ENCODE results near the gene RYR2. TPM values are rescaled to one million over a fixed set of nuclear protein-coding genes. Genes with fewer than 3 reads are reported as not detected.

Gene RYR2
- total RNA-seq, 1 experiment from 2014 or later, result 4.0 TPM

DNA sequence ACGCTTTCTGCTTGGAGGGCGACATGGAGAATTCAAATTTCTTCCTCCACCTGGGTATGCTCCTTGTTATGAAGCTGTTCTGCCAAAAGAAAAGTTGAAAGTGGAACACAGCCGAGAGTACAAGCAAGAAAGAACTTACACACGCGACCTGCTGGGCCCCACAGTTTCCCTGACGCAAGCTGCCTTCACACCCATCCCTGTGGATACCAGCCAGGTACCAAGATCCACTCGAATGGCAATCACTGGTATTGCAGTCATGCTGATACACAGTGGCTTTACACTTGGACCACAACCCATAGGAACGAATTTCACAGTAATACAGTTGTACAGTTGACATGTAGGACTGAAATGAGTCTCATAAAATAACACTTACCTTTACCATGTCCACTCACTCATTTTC lies 461.3 kb downstream of the RYR2 start:
- no TSS peak for BruUV-seq (replicated peaks)
- TF ChIP-seq, protein P1, sequence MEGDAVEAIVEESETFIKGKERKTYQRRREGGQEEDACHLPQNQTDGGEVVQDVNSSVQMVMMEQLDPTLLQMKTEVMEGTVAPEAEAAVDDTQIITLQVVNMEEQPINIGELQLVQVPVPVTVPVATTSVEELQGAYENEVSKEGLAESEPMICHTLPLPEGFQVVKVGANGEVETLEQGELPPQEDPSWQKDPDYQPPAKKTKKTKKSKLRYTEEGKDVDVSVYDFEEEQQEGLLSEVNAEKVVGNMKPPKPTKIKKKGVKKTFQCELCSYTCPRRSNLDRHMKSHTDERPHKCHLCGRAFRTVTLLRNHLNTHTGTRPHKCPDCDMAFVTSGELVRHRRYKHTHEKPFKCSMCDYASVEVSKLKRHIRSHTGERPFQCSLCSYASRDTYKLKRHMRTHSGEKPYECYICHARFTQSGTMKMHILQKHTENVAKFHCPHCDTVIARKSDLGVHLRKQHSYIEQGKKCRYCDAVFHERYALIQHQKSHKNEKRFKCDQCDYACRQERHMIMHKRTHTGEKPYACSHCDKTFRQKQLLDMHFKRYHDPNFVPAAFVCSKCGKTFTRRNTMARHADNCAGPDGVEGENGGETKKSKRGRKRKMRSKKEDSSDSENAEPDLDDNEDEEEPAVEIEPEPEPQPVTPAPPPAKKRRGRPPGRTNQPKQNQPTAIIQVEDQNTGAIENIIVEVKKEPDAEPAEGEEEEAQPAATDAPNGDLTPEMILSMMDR (IDR thresholded peaks at IDR 0.05; ENCODE audit: unreplicated experiment), result peak; percentile 9

DNA sequence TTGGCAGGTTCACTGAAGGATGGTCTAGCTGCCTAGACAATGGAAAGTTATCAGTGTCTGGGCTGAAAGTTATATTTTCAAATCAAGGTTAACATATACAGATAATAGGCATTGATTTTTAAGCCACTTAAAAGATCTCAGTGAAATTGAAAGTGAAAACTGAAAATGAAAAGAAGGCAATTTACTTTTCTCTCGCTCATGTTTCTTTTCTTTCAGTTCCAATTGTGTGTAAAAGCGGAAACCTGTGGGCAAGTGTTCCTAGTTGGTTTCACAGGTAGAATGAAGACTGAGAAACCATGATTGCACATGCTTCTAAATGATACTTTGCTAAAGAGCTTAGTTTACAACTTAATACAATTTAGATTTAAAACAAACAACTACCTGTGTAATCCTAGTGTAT lies 465.0 kb downstream of the RYR2 start:
- no peaks in the 10 kb centered on the region for H3K4me1 Mint-ChIP-seq (ENCODE audit: insufficient read depth, unreplicated experiment)
- TF ChIP-seq, protein P1 (IDR thresholded peaks at IDR 0.05; ENCODE audit: unreplicated experiment), result no peak
- no peak for DNase-seq (ENCODE audit: unreplicated experiment)
- intact Hi-C loops (cut with micrococcal nuclease), result no loop called here
- POLR2A ChIA-PET, result interaction anchor here (1.0 kb wide), 1 partner anchor 9 kb away, joined by 6 read pairs; no protein-coding TSS in a partner anchor
- CTCF ChIA-PET, result interaction anchor here (0.6 to 0.7 kb wide), 3 partner anchors 10 to 612 kb away, joined by 3 to 4 read pairs (median 3); no protein-coding TSS in a partner anchor
- H3K9me3 Mint-ChIP-seq (ENCODE audit: unreplicated experiment), result no peaks in the 10 kb centered on the region
- H3K27me3 Mint-ChIP-seq (ENCODE audit: insufficient read depth, unreplicated experiment), result no peaks in the 10 kb centered on the region
- no peak overlapping the region for H3K27ac Mint-ChIP-seq (ENCODE audit: low read depth, unreplicated experiment)
- H3K4me3 Mint-ChIP-seq (ENCODE audit: unreplicated experiment), result no peak overlapping the region
- H3K36me3 Mint-ChIP-seq (ENCODE audit: insufficient read depth, unreplicated experiment), result no peaks in the 10 kb centered on the region
- no TSS peak for BruUV-seq (replicated peaks)

More for the DNA sequence above, 461.3 kb downstream of the RYR2 start:
- Mint-ChIP-seq H3K27me3 (ENCODE audit: insufficient read depth, unreplicated experiment) (no peaks in the 10 kb centered on the region), H3K4me1 (ENCODE audit: insufficient read depth, unreplicated experiment) (no peaks in the 10 kb centered on the region), H3K4me3 (ENCODE audit: unreplicated experiment) (no peak overlapping the region), H3K9me3 (ENCODE audit: unreplicated experiment) (no peaks in the 10 kb centered on the region), H3K36me3 (ENCODE audit: insufficient read depth, unreplicated experiment) (no peaks in the 10 kb centered on the region), H3K27ac (ENCODE audit: low read depth, unreplicated experiment) (no peak overlapping the region)
- DNase-seq (ENCODE audit: unreplicated experiment), result no peak
- intact Hi-C loops (cut with micrococcal nuclease), result no loop called here
- ChIA-PET CTCF (no interaction called here), POLR2A (no interaction called here)

DNA sequence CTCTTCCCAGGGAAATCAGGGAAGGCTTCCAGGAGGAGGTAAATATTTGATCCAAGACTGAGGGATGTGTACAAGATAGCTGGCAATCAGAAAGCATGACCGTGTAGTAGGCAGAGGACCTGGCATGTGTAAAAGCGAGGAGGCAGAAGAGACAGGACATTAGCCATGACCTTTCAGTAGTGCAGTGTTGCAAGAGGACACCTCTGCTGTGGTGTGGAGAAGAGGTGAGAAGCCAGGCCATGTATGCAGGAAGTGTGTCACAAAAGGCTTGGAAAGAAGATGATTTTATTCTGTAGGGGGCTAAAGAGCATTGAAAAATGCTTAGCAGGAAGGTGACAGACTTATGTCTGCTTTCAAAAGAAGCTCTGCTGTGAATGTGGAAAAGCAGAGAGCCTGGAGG lies 467.8 kb downstream of the RYR2 start:
- POLR2A ChIA-PET, result no interaction called here
- no TSS peak for BruUV-seq (replicated peaks)
- intact Hi-C loops (cut with micrococcal nuclease), result no loop called here
- Mint-ChIP-seq H3K4me1 (ENCODE audit: insufficient read depth, unreplicated experiment) (no peaks in the 10 kb centered on the region), H3K9me3 (ENCODE audit: unreplicated experiment) (no peaks in the 10 kb centered on the region), H3K27ac (ENCODE audit: low read depth, unreplicated experiment) (no peak overlapping the region), H3K27me3 (ENCODE audit: insufficient read depth, unreplicated experiment) (no peaks in the 10 kb centered on the region), H3K36me3 (ENCODE audit: insufficient read depth, unreplicated experiment) (no peaks in the 10 kb centered on the region), H3K4me3 (ENCODE audit: unreplicated experiment) (no peak overlapping the region)
- no peak for DNase-seq (ENCODE audit: unreplicated experiment)
- CTCF ChIA-PET, result interaction anchor here (0.5 to 0.6 kb wide), 2 partner anchors 22 to 83 kb away, joined by 3 read pairs; no protein-coding TSS in a partner anchor
- TF ChIP-seq, protein P1 (IDR thresholded peaks at IDR 0.05; ENCODE audit: unreplicated experiment), result no peak

DNA sequence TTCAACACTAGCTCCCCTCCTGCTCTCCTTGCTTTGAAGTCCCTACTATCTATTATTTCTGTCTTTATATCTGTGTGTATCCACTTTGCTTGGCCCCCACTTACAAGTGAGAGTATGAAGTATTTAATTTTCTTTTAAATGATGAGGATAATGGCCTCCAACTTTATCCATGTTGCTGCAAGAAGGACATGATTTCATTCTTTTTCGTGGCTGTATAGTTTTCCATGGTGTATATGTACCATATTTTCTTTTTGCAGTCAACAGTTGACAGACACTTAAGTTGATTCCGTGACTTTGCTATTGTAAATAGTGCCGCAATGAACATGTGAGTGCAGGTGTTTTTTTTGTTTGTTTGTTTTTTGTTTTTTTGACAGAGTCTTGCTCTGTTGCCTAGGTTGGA lies 483.1 kb downstream of the RYR2 start:
- TF ChIP-seq, protein P1 (IDR thresholded peaks at IDR 0.05; ENCODE audit: unreplicated experiment), result no peak
- intact Hi-C loops (cut with micrococcal nuclease), result no loop called here
- H3K4me1 Mint-ChIP-seq (ENCODE audit: insufficient read depth, unreplicated experiment), result peaks cover 7% of the 10 kb centered on the region
- no peak overlapping the region for H3K27ac Mint-ChIP-seq (ENCODE audit: low read depth, unreplicated experiment)
- CTCF ChIA-PET, result interaction anchor here (0.7 kb wide), 1 partner anchor 25 kb away, joined by 3 read pairs; no protein-coding TSS in a partner anchor
- DNase-seq (ENCODE audit: unreplicated experiment), result no peak
- POLR2A ChIA-PET, result interaction anchor here (1.3 kb wide), 1 partner anchor 731 kb away, joined by 4 read pairs; no protein-coding TSS in a partner anchor
- H3K27me3 Mint-ChIP-seq (ENCODE audit: insufficient read depth, unreplicated experiment), result no peaks in the 10 kb centered on the region
- no peaks in the 10 kb centered on the region for H3K9me3 Mint-ChIP-seq (ENCODE audit: unreplicated experiment)
- no TSS peak for BruUV-seq (replicated peaks)
- no peaks in the 10 kb centered on the region for H3K36me3 Mint-ChIP-seq (ENCODE audit: insufficient read depth, unreplicated experiment)
- H3K4me3 Mint-ChIP-seq (ENCODE audit: unreplicated experiment), result no peak overlapping the region

All from MCF 10A (cell line).